Activated CD4-positive, alpha-beta T cell treated with anti-CD3 and anti-CD28 coated beads, Interleukin-2, amount 50 U/mL, for 4 hours (primary cell): Measurements from ENCODE around the gene TBCD.
"Not testable (repeated sequence)": the region's sequence is repeated elsewhere in the genome, so short reads cannot be mapped to it uniquely, and the experiment has no call there.

ENCODE experiments used
- DNase-seq, 2 experiments: peaks; one replicate each; pipeline ENCODE4 v3.0.0-alpha.2; 2020

Gene TBCD

DNA sequence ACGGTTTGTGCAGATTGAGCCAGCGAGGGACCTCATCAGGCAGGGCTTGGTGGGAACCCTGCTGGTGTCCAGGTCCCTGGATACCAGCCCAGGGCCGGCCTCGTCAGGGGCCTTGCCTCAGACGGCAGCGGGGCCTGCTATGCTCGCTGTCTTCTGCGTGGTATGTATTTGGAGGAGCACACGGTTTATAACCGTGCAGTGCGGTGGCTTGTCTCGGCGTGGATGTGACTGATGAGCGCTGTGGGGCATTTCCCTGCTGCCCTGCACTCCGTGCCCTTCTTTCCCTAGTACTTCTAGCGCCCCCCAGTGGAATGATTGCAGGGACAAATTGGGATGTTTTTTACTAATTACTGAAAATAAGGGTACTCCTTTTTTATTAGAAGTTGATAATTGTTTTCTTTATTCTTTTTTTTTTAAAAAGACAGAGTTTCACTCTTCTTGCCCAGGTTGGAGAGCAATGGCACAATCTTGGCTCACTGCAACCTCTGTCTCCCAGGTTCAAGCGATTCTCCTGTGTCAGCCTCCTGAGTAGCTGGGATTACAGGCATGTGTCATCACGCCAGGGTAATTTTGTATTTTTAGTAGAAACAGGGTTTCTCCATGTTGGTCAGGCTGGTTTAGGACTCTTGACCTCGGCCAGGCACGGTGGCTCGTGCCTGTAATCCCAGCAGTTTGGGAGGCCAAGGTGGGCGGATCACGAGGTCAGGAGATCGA lies 15.3 kb downstream of the TBCD start:
- DNase-seq, result peak; percentile 29

DNA sequence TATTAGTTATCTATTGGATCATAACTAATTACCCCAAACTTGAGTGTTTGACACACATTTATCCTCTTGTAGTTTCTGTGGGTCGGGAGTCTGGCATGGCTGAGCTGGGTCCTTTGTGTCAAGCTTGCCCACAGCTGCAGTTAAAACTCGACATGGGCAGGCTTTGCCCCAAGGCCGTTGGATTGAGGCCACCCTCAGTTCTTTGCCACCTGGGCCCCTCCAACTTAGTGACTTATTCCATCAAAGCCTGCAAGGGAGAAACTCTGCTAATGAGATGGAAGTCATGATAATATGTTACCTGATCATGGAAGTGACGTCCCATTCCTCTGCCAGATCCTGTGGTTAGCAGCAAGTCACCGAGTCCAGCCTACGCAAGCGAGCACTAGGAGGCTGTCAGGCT lies 17.2 kb downstream of the TBCD start:
- DNase-seq, result no peak

DNA sequence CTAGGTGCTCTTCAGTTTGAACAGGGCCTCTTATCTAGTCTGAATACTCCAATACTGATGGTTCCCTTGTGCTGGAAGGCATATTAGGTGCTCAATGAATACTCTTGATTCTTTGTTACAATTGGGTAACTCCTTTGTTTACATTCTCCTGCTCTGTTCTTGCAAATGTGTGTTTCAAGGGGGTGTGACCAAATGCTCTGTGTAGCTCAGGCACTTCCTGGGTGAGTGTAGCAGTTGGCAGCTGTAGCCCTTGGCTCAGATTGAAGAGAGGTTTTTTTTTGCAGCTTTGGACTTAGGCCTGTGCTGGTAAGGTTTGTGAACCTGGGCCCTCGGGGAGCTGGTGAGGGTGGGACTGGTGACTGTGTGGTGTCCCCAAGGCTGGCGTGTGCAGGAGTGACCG lies 20.2 kb downstream of the TBCD start:
- DNase-seq, result no peak

DNA sequence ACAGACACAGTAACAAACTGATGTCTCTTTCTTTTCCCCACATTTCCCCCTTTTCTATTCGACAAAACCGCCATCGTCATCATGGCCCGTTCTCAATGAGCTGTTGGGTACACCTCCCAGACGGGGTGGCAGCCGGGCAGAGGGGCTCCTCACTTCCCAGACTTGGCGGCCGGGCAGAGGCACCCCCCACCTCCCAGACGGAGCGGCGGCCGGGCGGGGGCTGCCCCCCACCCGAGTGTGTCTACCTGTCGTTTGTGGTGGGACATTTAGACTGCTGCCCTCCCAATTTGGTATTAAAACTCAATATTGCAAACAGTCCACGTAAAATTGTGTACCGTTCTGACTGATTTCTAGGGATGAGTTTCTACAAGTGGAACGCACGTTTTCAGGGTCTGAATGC lies 22.6 kb downstream of the TBCD start:
- DNase-seq, result not testable (repeated sequence)

DNA sequence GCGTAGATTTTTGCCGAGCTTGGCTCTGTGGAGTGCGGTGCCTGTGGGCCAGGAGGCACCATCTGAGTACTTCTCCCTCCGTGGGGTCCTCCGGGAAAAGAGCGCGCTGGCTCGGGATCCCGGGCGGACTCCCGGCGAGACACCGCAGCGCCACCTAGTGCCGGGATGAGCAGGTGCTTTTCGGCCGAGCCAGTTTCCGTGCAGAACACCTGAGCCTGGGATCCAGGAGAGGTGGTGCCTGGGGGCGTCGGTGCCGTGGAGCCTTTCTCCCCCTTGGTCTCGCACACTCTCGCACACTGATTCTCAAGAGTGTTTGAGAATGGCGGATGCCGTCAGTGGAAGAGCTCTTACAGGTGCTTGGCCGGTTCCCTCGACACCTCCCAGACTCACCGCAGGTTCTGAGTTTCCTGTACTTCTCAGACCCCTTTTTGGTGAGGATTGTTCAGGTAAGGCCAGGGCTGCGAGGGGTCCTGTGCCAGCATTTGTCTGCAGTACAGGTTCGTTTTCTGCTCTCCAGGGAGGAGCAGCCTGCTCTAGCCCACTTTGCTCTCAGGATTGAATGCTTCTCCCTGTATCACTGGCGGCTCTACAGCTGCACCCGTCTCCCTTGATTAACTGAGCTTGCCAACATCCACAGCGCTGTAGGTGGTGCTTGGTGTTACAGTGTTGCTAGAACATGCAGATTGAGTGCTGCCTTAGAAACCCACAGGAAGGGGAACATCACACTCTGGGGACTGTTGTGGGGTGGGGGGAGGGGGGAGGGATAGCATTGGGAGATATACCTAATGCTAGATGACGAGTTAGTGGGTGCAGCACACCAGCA lies 23.3 kb downstream of the TBCD start:
- peak in 1 of 2 experiments; percentile 21 for DNase-seq

DNA sequence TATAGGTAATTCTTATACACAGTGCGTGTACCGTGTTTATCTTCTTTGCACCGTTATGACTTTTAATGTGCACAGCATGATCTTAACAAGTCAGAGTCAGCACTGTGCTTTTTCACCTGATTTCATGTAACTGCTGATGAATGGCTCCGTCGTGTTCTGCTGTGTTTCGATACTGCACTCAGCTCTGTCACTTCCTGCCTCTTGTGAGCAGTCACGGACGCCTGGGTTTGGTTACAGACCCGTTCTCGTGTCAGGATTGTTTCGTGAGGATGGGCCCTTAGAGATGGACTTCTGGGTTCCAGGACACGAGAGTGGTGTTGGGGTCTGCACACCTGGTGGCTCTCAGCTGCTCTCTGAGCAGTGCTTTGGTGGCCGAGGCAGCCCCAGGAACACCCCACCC lies 24.6 kb downstream of the TBCD start:
- no peak for DNase-seq

DNA sequence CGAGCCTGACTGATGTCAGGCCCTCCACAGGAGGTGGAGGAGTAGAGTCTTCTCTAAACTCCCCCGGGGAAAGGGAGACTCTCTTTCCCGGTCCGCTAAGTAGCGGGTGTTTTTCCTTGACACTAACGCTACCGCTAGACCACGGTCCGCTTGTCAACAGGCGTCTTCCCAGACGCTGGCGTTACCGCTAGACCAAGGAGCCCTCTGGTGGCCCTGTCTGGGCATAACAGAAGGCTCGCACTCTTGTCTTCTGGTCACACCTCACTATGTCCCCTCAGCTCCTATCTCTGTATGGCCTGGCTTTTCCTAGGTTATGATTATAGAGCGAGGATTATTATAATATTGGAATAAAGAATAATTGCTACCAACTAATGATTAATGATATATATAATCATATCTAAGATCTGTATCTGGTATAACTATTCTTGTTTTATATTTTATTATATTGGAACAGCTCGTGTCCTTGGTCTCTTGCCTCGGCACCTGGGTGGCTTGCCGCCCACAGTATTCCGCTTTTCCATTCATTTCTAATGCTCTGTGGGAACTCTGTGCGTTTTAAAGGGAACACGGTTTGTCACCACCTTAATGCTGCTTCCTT lies 26.0 kb downstream of the TBCD start:
- DNase-seq, result not testable (repeated sequence)

DNA sequence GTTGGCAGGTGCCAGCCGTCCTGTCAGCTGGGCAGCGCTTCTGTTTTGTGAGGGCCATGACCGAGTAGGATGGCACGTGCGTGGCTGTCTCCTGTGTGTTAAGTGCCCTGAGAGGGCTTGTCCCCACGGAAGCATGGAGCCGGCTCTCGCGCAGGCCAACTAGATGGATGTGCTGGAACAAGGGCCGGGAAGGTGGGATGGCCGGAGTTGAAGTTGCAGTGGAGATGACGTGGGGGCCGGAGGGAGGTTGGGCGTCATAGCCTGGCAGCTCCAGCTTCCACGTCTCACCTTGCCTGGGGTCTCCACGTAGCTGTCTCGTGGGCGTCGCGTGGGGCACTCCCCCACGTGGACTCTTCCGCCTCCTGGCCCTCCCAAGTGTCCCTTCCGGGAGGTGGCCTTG lies 27.7 kb downstream of the TBCD start:
- no peak for DNase-seq

DNA sequence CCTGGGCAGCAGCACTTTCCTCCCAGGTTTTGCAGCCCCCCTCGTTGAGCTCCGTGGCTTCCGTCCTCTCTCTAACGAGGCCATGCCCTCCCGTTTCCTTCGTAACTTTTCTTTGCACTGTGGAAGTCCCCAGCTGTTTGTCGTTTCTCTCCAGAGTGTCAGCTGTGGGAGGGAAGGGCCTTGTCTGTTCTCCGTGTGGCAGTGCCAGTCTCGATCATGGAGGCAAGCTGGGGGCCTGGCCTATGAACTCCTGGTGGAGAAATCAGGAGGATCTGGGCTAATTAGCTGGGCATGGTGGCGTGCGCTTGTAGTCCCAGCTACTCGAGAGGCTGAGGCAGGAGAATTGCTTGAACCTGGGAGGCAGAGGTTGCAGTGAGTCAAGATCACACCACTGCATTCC lies 28.3 kb downstream of the TBCD start:
- DNase-seq, result no peak

DNA sequence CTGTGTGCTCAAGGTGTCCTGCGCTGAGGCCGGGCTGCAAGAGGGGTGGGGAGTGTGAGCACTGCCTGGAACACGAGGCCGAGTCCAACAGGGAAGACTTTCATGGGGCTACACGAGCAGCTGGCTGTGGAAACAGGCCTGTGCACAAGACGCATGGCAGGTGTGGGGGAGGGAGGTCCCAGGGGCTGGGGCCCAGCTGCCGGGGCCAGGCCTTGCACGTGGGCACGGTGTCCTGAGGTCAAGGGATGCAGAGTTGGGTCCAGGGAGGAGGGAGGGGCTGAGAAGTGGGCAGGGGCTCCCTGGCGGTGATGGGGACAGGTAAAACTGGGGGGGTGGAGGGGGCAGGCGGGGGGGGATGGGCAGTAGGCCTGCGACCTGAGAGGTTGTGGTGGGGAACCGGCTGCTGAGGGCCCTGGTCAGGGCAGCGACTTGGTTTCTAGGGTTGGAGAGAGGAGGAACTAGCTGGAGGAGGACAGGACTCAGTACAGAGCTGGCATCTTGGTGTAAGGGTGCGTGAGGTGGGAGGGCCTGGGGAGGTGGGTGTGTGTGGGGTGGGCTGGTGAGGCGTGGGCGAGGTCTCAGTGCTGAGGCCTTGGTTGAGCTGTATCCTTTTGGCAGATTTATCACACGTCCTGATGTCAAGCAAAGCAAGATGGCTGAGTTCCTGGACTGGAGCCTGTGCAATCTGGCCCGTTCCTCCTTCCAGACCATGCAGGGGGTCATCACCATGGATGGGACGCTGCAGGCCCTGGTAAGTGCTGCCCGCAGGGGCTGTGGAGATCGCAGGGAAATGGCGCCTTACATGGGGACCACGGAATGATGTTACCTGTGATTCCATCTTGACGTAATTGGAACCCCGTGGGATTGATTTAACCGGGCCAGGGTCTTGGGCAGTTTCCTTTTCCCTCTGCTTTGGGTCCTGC lies 29.4 kb downstream of the TBCD start:
- DNase-seq, result no peak

DNA sequence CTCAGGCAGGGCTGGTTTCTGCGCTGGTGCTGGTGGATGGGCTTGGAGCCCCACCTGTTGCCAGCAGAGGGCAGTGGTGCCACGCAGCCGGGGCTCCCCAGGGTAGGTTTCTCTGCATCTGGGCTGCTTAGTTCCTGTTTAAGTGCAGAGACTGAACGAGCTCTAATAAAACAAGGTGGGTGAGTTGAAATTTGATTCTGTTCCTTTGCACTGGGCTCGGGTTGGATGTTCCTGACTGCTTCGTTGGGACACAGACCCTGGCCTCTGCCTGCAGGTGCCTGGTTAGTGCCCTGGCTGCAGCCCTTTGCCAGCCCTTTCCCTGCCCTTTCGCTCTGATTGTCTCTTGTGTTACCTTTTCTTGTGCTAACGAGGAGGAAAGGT lies 30.0 kb downstream of the TBCD start:
- DNase-seq, result peak; percentile 80 to 85

DNA sequence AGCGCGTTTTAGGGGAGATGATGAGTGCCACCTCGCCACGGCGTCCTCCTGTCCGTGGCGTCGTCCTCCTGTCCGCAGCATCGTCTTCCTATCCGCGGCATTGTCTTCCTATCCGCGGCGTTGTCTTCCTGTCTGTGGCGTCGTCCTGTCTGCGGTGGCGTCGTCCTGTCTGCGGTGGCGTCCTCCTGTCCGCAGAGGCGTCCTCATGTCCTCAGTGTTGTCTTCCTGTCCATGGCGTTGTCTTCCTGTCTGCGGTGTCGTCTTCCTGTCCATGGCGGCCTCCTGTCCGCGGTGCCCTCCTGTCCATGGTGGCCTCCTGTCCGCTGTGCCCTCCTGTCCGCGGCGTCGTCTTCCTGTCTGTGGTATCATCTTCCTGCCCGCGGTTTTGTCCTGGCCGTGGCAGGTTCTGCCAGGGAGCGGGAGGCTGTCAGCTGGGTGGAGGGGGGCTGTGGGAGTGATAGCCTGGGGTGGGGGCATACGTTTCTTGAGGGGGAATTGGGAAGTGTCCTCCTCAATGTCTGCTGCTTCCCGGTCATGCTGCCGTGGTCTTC lies 30.9 kb downstream of the TBCD start:
- no peak for DNase-seq

DNA sequence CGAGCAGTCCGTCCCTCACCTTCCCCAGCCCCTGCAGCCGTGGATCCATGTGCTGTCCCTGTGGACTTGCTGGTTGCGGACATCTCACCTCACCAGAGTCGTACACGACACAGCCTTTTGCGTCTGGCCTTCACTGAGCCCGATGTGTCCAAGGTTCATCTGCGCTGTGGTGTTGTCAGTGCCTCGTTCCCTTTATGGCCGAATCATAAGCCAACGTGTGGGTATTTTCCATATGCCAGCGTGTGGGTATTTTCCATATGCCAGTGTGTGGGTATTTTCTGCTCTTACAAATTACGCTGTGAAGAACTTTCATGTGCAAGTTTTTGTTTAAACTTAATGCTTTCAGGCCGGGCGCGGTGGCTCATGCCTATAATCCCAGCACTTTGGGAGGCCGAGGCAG lies 31.6 kb downstream of the TBCD start:
- DNase-seq, result no peak

DNA sequence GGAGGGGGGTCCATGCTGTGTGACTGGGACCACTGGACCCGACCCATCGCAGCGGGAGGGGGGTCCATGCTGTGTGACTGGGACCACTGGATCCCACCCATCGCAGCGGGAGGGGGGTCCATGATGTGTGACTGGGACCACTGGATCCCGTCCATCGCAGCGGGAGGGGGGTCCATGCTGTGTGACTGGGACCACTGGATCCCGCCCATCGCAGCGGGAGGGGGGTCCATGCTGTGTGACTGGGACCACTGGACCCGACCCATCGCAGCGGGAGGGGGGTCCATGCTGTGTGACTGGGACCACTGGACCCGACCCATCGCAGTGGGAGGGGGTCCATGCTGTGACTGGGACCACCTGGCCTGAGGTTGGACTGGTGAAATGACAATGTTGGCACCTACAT lies 33.7 kb downstream of the TBCD start:
- DNase-seq, result not testable (repeated sequence)

DNA sequence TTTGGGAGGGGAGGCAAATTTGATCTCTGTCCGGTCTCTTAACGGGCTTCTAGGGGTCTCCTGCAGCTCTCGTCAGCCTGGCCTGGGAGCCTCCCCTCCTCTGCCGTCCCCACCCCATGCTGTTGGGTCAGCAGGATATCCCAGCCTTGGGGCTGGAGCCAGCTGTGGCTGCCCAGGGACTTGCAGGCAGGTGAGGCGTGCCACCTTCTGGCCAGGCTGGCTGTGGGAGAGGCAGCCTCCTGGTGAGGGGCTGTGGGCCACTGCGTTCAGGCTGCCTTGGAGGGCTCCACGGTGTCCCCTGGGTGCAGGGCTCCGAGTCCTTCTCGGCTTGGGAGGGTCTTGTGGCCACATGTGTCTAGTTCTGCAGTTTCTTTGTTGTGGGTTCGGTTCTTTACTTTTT lies 34.6 kb downstream of the TBCD start:
- DNase-seq, result no peak

DNA sequence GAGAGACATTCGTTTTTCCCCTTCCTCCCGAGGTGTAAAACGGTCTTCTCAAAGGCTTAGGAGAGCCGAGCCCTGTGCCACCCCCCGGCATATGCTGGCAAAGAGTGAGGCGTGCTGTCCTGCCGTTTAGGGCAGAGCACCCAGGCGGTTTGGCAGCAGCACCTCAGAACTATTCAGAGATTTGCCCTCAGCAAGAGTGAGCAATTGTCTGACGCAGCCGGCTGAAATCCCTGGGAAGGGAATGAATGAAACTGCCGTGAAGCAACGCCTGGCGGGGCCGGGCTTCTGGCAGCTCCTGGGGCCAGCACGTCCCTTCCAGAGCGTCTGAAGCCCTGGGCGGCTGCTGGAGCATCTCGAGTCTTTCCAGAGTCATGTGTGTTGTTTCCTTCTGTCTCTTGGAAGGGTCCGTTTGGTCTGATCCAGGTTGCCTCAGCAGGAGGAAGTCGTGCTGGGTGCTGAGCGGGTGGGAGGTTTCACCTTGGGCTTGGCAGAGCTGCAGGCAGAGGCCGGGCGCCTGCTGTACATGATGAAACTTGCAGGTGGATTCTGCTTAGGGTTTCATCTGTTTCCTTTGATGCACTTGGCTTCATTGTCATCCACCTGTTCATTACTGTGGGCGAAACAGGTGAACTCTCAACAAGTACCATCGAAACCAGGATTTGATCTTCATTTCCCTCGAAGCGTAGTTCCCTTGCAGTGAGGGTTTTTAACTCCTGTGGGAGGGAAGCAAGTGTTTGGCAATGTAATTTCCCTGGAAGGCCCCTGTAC lies 35.4 kb downstream of the TBCD start:
- no peak for DNase-seq

DNA sequence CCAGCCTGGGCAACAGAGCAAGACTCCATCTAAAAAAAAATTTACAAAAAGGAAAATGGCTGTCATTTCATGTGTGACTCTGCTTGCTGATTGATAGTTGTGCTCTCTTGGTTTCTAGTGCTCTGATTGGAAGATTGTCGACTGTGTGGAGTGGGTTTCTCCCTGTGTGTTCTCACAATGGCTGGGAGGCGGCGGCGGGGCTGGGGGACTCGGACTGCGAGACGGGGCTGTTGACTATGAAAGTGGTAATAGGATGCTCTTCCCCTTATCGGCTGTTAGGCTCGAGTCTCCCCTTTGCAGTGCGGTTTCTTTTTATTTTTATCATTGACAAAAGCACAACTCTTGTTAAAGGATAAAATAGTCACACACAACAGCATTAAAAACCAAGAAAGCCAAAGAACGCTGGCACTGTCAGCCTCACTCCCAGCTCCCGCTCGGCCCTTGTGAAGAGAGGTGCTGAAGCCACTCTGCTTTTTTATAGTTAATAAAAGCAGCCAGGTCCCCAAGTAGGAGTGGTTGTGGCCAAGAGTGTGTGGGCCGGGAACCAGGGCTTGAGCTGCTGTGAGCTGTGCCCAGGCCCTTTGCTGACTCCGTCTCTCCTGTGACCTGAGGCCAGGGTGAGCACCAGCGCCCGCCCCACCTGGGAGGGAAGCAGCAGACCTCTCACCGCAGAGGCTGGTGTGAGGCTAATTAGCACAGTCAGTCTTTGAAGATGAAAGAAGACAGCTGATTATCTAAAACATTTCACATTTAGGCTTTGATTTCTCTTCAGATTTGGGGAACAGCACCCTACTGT lies 36.5 kb downstream of the TBCD start:
- no peak for DNase-seq

DNA sequence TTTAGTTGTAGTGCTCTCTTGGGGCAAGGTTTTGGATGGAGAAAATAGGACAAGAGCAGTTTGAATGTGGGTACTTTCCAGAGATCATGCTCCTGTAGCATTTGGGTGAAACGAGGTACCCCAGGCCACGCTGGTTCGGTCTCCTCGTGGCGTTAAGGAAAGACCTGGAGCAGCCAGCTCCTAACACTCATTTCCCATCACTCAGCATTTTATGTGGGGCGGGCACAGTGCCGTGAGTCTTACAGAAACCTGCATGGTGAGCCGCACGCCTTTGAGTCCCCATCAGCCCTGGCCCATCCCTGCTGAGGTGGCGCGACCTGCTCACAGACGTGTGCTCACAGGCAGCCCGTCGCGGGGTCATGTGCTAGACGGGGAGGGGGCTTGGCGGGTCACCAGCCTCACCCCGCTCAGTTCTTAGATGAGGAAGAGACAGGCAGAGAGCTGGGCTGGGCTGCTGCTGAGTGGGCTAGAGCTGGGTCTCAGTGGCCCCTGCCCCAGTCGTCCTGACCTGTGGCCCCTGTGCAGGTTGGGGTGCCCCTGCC lies 37.3 kb downstream of the TBCD start:
- DNase-seq, result no peak

DNA sequence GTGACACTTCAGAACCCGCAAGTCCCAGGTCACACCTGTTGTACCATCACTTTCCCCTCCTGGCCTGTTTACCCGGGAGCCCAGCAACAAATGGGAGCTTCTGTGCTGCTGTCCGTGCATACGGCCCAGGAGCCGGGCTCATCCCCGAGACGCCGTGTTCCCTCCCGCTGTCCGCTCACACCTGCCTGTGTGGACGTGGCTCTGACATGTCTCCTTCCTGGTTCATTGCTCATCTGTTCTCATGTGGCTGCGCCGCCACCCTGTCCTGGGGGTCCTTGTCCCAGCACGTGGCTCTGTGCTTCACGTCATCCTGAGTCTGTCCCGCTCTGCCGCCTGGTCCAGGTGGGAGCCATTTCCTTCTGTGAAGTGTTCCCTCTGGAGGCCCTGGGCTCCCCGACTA lies 37.9 kb downstream of the TBCD start:
- no peak for DNase-seq

DNA sequence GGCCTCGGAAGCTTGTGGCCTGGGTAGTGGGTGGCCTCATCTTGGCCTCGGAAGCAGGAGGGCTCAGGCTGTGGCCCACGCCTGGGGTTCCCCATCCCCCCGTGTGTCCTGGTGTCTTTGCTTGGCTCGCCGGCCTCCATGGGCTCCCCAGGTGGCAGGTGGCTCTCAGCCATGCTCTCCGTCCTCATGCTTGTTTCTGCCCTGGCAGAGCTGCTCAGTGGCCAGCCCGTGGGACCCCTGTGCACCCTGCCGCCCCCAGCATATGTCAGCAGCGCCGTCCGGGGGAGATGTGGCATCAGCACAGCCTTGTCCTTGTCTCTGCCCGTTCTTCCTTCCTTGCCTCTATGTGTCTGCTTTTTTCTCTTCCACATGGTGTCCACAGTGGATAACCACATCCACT lies 38.5 kb downstream of the TBCD start:
- no peak for DNase-seq

DNA sequence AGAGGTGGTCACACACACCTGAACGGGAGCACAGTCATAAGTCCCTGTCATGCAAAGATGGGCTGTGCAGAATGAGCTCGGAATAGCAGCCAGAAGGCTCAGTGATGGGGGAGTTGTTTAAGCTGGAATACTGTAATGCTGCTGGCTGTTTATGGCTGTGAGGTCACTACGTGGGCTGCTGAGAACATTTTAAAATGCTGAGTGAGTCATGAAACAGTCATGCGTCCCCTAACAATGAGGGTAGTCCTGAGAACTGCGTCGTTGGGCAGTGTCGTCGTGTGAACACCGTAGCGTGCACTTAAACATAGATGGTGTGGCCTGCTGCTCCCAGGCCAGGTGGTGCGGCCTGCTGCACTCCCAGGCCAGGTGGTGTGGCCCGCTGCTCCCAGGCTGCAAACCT lies 39.7 kb downstream of the TBCD start:
- no peak for DNase-seq
